ENCODE measurements around the gene CTSC.
A peak's percentile ranks its signal among the peaks of the same experiment; 100 is the strongest.

The CTSC gene

GRCh38 chr11:88359114-88359513 lies 21.6 kb upstream of the CTSC start:
- H3K27ac Mint-ChIP-seq = no peak overlapping the region
- H3K36me3 Mint-ChIP-seq (ENCODE audit: low read depth) = no peaks in the 10 kb centered on the region
- no peak overlapping the region for H3K4me3 Mint-ChIP-seq
- peaks cover 63% of the 10 kb centered on the region for H3K4me1 Mint-ChIP-seq (ENCODE audit: low read depth)
- H3K27me3 Mint-ChIP-seq = no peaks in the 10 kb centered on the region
- no peaks in the 10 kb centered on the region for H3K9me3 Mint-ChIP-seq
- DNase-seq = no peak

- H3K9me3 Mint-ChIP-seq = no peaks in the 10 kb centered on the region
- peaks cover 63% of the 10 kb centered on the region for H3K4me1 Mint-ChIP-seq (ENCODE audit: low read depth)
- DNase-seq = no peak
- H3K4me3 Mint-ChIP-seq = peak overlapping the region; percentile 36
- peak overlapping the region; percentile 87 for H3K27ac Mint-ChIP-seq
- H3K36me3 Mint-ChIP-seq (ENCODE audit: low read depth) = no peaks in the 10 kb centered on the region
- H3K27me3 Mint-ChIP-seq = no peaks in the 10 kb centered on the region
Measured at GRCh38 chr11:88358040-88358431, 20.5 kb upstream of the CTSC start.

GRCh38 chr11:88357323-88358039 lies 19.9 kb upstream of the CTSC start:
- no peaks in the 10 kb centered on the region for H3K9me3 Mint-ChIP-seq
- peak overlapping the region; percentile 36 for H3K4me3 Mint-ChIP-seq
- H3K4me1 Mint-ChIP-seq (ENCODE audit: low read depth) = peaks cover 61% of the 10 kb centered on the region
- H3K27ac Mint-ChIP-seq = peak overlapping the region; percentile 87
- no peak for DNase-seq
- H3K36me3 Mint-ChIP-seq (ENCODE audit: low read depth) = no peaks in the 10 kb centered on the region
- no peaks in the 10 kb centered on the region for H3K27me3 Mint-ChIP-seq

GRCh38 chr11:88355887-88356286 lies 18.4 kb upstream of the CTSC start:
- peaks cover 61% of the 10 kb centered on the region for H3K4me1 Mint-ChIP-seq (ENCODE audit: low read depth)

GRCh38 chr11:88354912-88355311 lies 17.4 kb upstream of the CTSC start:
- DNase-seq = no peak
- H3K27ac Mint-ChIP-seq = peak overlapping the region; percentile 40
- no peaks in the 10 kb centered on the region for H3K9me3 Mint-ChIP-seq
- no peak overlapping the region for H3K4me3 Mint-ChIP-seq
- H3K27me3 Mint-ChIP-seq = no peaks in the 10 kb centered on the region
- no peaks in the 10 kb centered on the region for H3K36me3 Mint-ChIP-seq (ENCODE audit: low read depth)
- H3K4me1 Mint-ChIP-seq (ENCODE audit: low read depth) = peaks cover 54% of the 10 kb centered on the region

More at GRCh38 chr11:88355887-88356286, 18.4 kb upstream of the CTSC start:
- Mint-ChIP-seq H3K36me3 (ENCODE audit: low read depth) (no peaks in the 10 kb centered on the region), H3K27ac (no peak overlapping the region), H3K27me3 (no peaks in the 10 kb centered on the region), H3K9me3 (no peaks in the 10 kb centered on the region), H3K4me3 (no peak overlapping the region)
- no peak for DNase-seq

- no peak for DNase-seq
- Mint-ChIP-seq H3K36me3 (ENCODE audit: low read depth) (no peaks in the 10 kb centered on the region), H3K27ac (peak overlapping the region; percentile 88), H3K4me1 (ENCODE audit: low read depth) (peaks cover 46% of the 10 kb centered on the region), H3K4me3 (peak overlapping the region; percentile 45), H3K9me3 (no peaks in the 10 kb centered on the region), H3K27me3 (no peaks in the 10 kb centered on the region)
Measured at GRCh38 chr11:88353835-88354496, 16.4 kb upstream of the CTSC start.

- H3K36me3 Mint-ChIP-seq (ENCODE audit: low read depth) = no peaks in the 10 kb centered on the region
- H3K27ac Mint-ChIP-seq = peak overlapping the region; percentile 88
- no peaks in the 10 kb centered on the region for H3K9me3 Mint-ChIP-seq
- no peaks in the 10 kb centered on the region for H3K27me3 Mint-ChIP-seq
- H3K4me1 Mint-ChIP-seq (ENCODE audit: low read depth) = peaks cover 43% of the 10 kb centered on the region
- H3K4me3 Mint-ChIP-seq = no peak overlapping the region
- DNase-seq = no peak
Measured at GRCh38 chr11:88353386-88353785, 15.8 kb upstream of the CTSC start.

- H3K27me3 Mint-ChIP-seq = no peaks in the 10 kb centered on the region
- H3K9me3 Mint-ChIP-seq = no peaks in the 10 kb centered on the region
Measured at GRCh38 chr11:88352139-88352538, 14.6 kb upstream of the CTSC start.

GRCh38 chr11:88348870-88349269 lies 11.3 kb upstream of the CTSC start:
- Mint-ChIP-seq H3K4me3 (no peak overlapping the region), H3K36me3 (ENCODE audit: low read depth) (no peaks in the 10 kb centered on the region), H3K9me3 (no peaks in the 10 kb centered on the region), H3K4me1 (ENCODE audit: low read depth) (peaks cover 31% of the 10 kb centered on the region), H3K27ac (no peak overlapping the region), H3K27me3 (no peaks in the 10 kb centered on the region)
- no peak for DNase-seq

More at GRCh38 chr11:88352139-88352538, 14.6 kb upstream of the CTSC start:
- H3K4me1 Mint-ChIP-seq (ENCODE audit: low read depth) = peaks cover 32% of the 10 kb centered on the region
- no peak overlapping the region for H3K27ac Mint-ChIP-seq
- no peak overlapping the region for H3K4me3 Mint-ChIP-seq
- no peaks in the 10 kb centered on the region for H3K36me3 Mint-ChIP-seq (ENCODE audit: low read depth)
- no peak for DNase-seq

GRCh38 chr11:88345949-88346348 lies 8.4 kb upstream of the CTSC start:
- Mint-ChIP-seq H3K27ac (no peak overlapping the region), H3K4me1 (ENCODE audit: low read depth) (peaks cover 30% of the 10 kb centered on the region), H3K4me3 (no peak overlapping the region)

GRCh38 chr11:88345408-88345807 lies 7.9 kb upstream of the CTSC start:
- Mint-ChIP-seq H3K4me3 (no peak overlapping the region), H3K27ac (no peak overlapping the region), H3K36me3 (ENCODE audit: low read depth) (no peaks in the 10 kb centered on the region), H3K4me1 (ENCODE audit: low read depth) (peaks cover 32% of the 10 kb centered on the region), H3K27me3 (no peaks in the 10 kb centered on the region), H3K9me3 (no peaks in the 10 kb centered on the region)
- no peak for DNase-seq

More at GRCh38 chr11:88345949-88346348, 8.4 kb upstream of the CTSC start:
- no peaks in the 10 kb centered on the region for H3K27me3 Mint-ChIP-seq
- no peaks in the 10 kb centered on the region for H3K9me3 Mint-ChIP-seq
- no peak for DNase-seq
- no peaks in the 10 kb centered on the region for H3K36me3 Mint-ChIP-seq (ENCODE audit: low read depth)

- H3K4me1 Mint-ChIP-seq (ENCODE audit: low read depth) = peaks cover 37% of the 10 kb centered on the region
- H3K9me3 Mint-ChIP-seq = no peaks in the 10 kb centered on the region
- no peak overlapping the region for H3K27ac Mint-ChIP-seq
- no peak overlapping the region for H3K4me3 Mint-ChIP-seq
- no peaks in the 10 kb centered on the region for H3K36me3 Mint-ChIP-seq (ENCODE audit: low read depth)
- H3K27me3 Mint-ChIP-seq = no peaks in the 10 kb centered on the region
- DNase-seq = no peak
Measured at GRCh38 chr11:88344869-88345268, 7.3 kb upstream of the CTSC start.

- Mint-ChIP-seq H3K9me3 (no peaks in the 10 kb centered on the region), H3K4me1 (ENCODE audit: low read depth) (peaks cover 55% of the 10 kb centered on the region), H3K27me3 (no peaks in the 10 kb centered on the region)
Measured at GRCh38 chr11:88341522-88342251, 4.2 kb upstream of the CTSC start.

GRCh38 chr11:88340366-88340935 lies 2.9 kb upstream of the CTSC start:
- no peak overlapping the region for H3K27ac Mint-ChIP-seq
- DNase-seq = no peak
- H3K4me1 Mint-ChIP-seq (ENCODE audit: low read depth) = peaks cover 48% of the 10 kb centered on the region
- no peak overlapping the region for H3K4me3 Mint-ChIP-seq
- no peaks in the 10 kb centered on the region for H3K9me3 Mint-ChIP-seq
- no peaks in the 10 kb centered on the region for H3K27me3 Mint-ChIP-seq
- H3K36me3 Mint-ChIP-seq (ENCODE audit: low read depth) = peaks cover 16% of the 10 kb centered on the region

More at GRCh38 chr11:88341522-88342251, 4.2 kb upstream of the CTSC start:
- no peak for DNase-seq
- H3K36me3 Mint-ChIP-seq (ENCODE audit: low read depth) = peaks cover 6% of the 10 kb centered on the region
- H3K27ac Mint-ChIP-seq = no peak overlapping the region
- no peak overlapping the region for H3K4me3 Mint-ChIP-seq

Data from activated T-cell treated with anti-CD3 and anti-CD28 coated beads, Interleukin-2, amount 50 U/mL, for 24 hours (primary cell).